Caco-2 (cell line): ENCODE data around the gene P2RY2. TPM values are rescaled to one million over a fixed set of nuclear protein-coding genes. Genes with fewer than 3 reads are reported as not detected.

Source experiments
- BruUV-seq: library from RNA; stranded (reverse); fragments of 400-500 nt; replicated peaks from 2 replicates; lab custom pipeline; 2021; lab: Mats Ljungman, UMichigan
- CTCF ChIA-PET: fragments of 300-600 bp; sonication (Branson Sonifier 250); formaldehyde crosslinking; loops from one replicate; lab custom pipeline; 2022; ENCODE audit warnings: antibody characterized with exemption; lab: Charles Lee
- POLR2A ChIA-PET: fragments of 300-600 bp; sonication (Branson Sonifier 250); formaldehyde crosslinking; loops from one replicate; lab custom pipeline; 2022; ENCODE audit warnings: antibody characterized with exemption; lab: Charles Lee
- DNase-seq, 2 experiments: peaks; one replicate each; pipeline versions ENCODE4 v3.0.0 to v3.0.0-alpha.2; 2020 to 2022
- H3K27me3 ChIP-seq: replicated peaks from 2 replicates; pipeline ENCODE4 v1.6.0; 2011; ENCODE audit warnings: low read length; ENCODE audit not compliant: control insufficient read depth, insufficient read depth
- H3K36me3 ChIP-seq: 2 replicates; pipeline ENCODE4 v1.5.1; 2011; ENCODE audit warnings: low read length; ENCODE audit not compliant: control insufficient read depth, insufficient read depth
- H3K4me1 ChIP-seq: fragments of 250-450 bp; sonication (Bioruptor Pico); 2 replicates; pipeline ENCODE4 v1.5.1; 2020; ENCODE audit warnings: mild to moderate bottlenecking
- H3K4me3 ChIP-seq: 2 replicates; pipeline ENCODE4 v1.5.1; 2011; ENCODE audit warnings: low read depth, mild to moderate bottlenecking, control low read depth, low read length
- H3K9me3 ChIP-seq: fragments of 250-450 bp; sonication (Bioruptor Pico); 2 replicates; pipeline ENCODE4 v1.5.1; 2020; ENCODE audit warnings: mild to moderate bottlenecking, moderate library complexity
- H3K27ac Mint-ChIP-seq: one replicate; pipeline ENCODE4 v1.8.0; 2022; ENCODE audit warnings: mixed read lengths; ENCODE audit not compliant: unreplicated experiment
- H3K27me3 Mint-ChIP-seq: one replicate; pipeline ENCODE4 v1.8.0; 2022; ENCODE audit warnings: mixed read lengths; ENCODE audit not compliant: insufficient read depth, unreplicated experiment
- H3K36me3 Mint-ChIP-seq: one replicate; pipeline ENCODE4 v1.8.0; 2022; ENCODE audit warnings: mild to moderate bottlenecking, mixed read lengths; ENCODE audit not compliant: insufficient read depth, unreplicated experiment
- H3K4me1 Mint-ChIP-seq: one replicate; pipeline ENCODE4 v1.8.0; 2022; ENCODE audit warnings: low read depth, mixed read lengths; ENCODE audit not compliant: unreplicated experiment
- H3K4me3 Mint-ChIP-seq: one replicate; pipeline ENCODE4 v1.8.0; 2022; ENCODE audit warnings: mild to moderate bottlenecking, moderate library complexity, mixed read lengths; ENCODE audit not compliant: unreplicated experiment
- H3K9me3 Mint-ChIP-seq: one replicate; pipeline ENCODE4 v1.8.0; 2022; ENCODE audit warnings: mixed read lengths; ENCODE audit not compliant: unreplicated experiment
- CTCF ChIP-seq, 2 experiments: fragments of 200-600 bp in 1 of 2; IDR thresholded peaks; 1 replicate in 1 of 2; 2 replicates in 1 of 2; pipeline versions ENCODE4 v1.5.1 to v1.8.0; 2011 to 2022; ENCODE audit warnings: antibody characterized with exemption in 1 of 2, control low read depth in 1 of 2, inconsistent platforms in 1 of 2, low read depth in 1 of 2, low read length in 1 of 2, mild to moderate bottlenecking in 1 of 2, moderate library complexity in 1 of 2; ENCODE audit not compliant: insufficient read depth in 1 of 2, severe bottlenecking in 1 of 2, unreplicated experiment in 1 of 2
- intact Hi-C: fragments of 100-400 bp; cut with micrococcal nuclease; formaldehyde crosslinking; loops from one replicate; pipeline ENCODE4 v1.10.0; 2022; ENCODE audit not compliant: unreplicated experiment
- total RNA-seq: library from RNA; stranded (reverse); gene quantifications from 2 replicates; pipeline ENCODE4 v1.2.3, GENCODE V29; 2022

Gene P2RY2
- total RNA-seq, 1 experiment from 2014 or later, result 10.4 TPM

GRCh38 chr11:73204711-73205121 lies 13.4 kb upstream of the P2RY2 start:
- CTCF ChIA-PET, result interaction anchor here (2.1 kb wide), 1 partner anchor 19 kb away, joined by 5 read pairs; no protein-coding TSS in a partner anchor
- peaks cover 62% of the 10 kb centered on the region for H3K4me1 Mint-ChIP-seq
- no TSS peak for BruUV-seq

GRCh38 chr11:73205661-73206343 lies 12.3 kb upstream of the P2RY2 start:
- BruUV-seq, result no TSS peak
- Histone ChIP-seq H3K9me3 (0 out of 2 replicates have a peak, but pooled peaks cover 4% of the 10 kb centered on the region), H3K4me3 (no peak overlapping the region), H3K27me3 (no peaks in the 10 kb centered on the region), H3K36me3 (no peaks in the 10 kb centered on the region), H3K4me1 (peaks cover 60% of the 10 kb centered on the region)
- no peaks in the 10 kb centered on the region for H3K9me3 Mint-ChIP-seq
- no peaks in the 10 kb centered on the region for H3K27me3 Mint-ChIP-seq
- H3K4me3 Mint-ChIP-seq, result peak overlapping the region; percentile 10
- ChIA-PET POLR2A (interaction anchor here (1.7 kb wide), 1 partner anchor 12 kb away, joined by 4 read pairs; the partner anchor contains the start of gene P2RY2), CTCF (interaction anchor here (0.9 to 2.1 kb wide), 6 partner anchors 12 to 63 kb away, joined by 3 to 6 read pairs (median 5); partner anchors contain the start of gene FCHSD2)
- TF ChIP-seq CTCF (IDR thresholded peaks at IDR 0.05; ENCODE audit: insufficient read depth in 1 of 2, low read depth in 1 of 2, low read length in 1 of 2, severe bottlenecking in 1 of 2, unreplicated experiment in 1 of 2), result no peak
- peak overlapping the region; percentile 76 for H3K27ac Mint-ChIP-seq
- peaks cover 51% of the 10 kb centered on the region for H3K4me1 Mint-ChIP-seq
- H3K36me3 Mint-ChIP-seq, result peaks cover 7% of the 10 kb centered on the region
- DNase-seq, result peak; percentile 81 to 83
- intact Hi-C loops, result loop anchor here (1.0 kb wide), 1 partner anchor 12 kb away; no protein-coding TSS in a partner anchor

More at GRCh38 chr11:73204711-73205121, 13.4 kb upstream of the P2RY2 start:
- Histone ChIP-seq H3K4me3 (no peak overlapping the region), H3K27me3 (no peaks in the 10 kb centered on the region), H3K36me3 (no peaks in the 10 kb centered on the region), H3K4me1 (peaks cover 71% of the 10 kb centered on the region), H3K9me3 (0 out of 2 replicates have a peak, but pooled peaks cover 4% of the 10 kb centered on the region)
- POLR2A ChIA-PET, result no interaction called here
- TF ChIP-seq CTCF (IDR thresholded peaks at IDR 0.05; ENCODE audit: insufficient read depth in 1 of 2, low read depth in 1 of 2, low read length in 1 of 2, severe bottlenecking in 1 of 2, unreplicated experiment in 1 of 2), result no peak
- Mint-ChIP-seq H3K9me3 (no peaks in the 10 kb centered on the region), H3K36me3 (peaks cover 11% of the 10 kb centered on the region), H3K27ac (peak overlapping the region; percentile 76), H3K27me3 (no peaks in the 10 kb centered on the region), H3K4me3 (no peak overlapping the region)
- intact Hi-C loops, result loop anchor here (1.0 kb wide), 1 partner anchor 10 kb away; no protein-coding TSS in a partner anchor
- DNase-seq, result no peak

- ChIA-PET CTCF (interaction anchor here (1.3 to 2.1 kb wide), 6 partner anchors 11 to 64 kb away, joined by 3 to 6 read pairs (median 5); partner anchors contain the start of gene FCHSD2), POLR2A (interaction anchor here (1.7 kb wide), 1 partner anchor 11 kb away, joined by 4 read pairs; the partner anchor contains the start of gene P2RY2)
- 0 out of 2 replicates have a peak, but pooled peaks cover 4% of the 10 kb centered on the region for H3K9me3 ChIP-seq
- no peaks in the 10 kb centered on the region for H3K36me3 ChIP-seq
- Mint-ChIP-seq H3K4me1 (peaks cover 43% of the 10 kb centered on the region), H3K27ac (peak overlapping the region; percentile 76), H3K9me3 (no peaks in the 10 kb centered on the region), H3K4me3 (no peak overlapping the region), H3K36me3 (peaks cover 7% of the 10 kb centered on the region), H3K27me3 (no peaks in the 10 kb centered on the region)
- no peak for TF ChIP-seq CTCF (IDR thresholded peaks at IDR 0.05; ENCODE audit: insufficient read depth in 1 of 2, low read depth in 1 of 2, low read length in 1 of 2, severe bottlenecking in 1 of 2, unreplicated experiment in 1 of 2)
- intact Hi-C loops, result no loop called here
- H3K4me1 ChIP-seq, result peaks cover 50% of the 10 kb centered on the region
- H3K27me3 ChIP-seq, result no peaks in the 10 kb centered on the region
- no TSS peak for BruUV-seq
- DNase-seq, result no peak
- no peak overlapping the region for H3K4me3 ChIP-seq
Measured at GRCh38 chr11:73206801-73207200, 11.3 kb upstream of the P2RY2 start.
